Ovary (tissue), 3 donors: ENCODE results near the gene RANBP6.
"Not testable (repeated sequence)": the region's sequence is repeated elsewhere in the genome, so short reads cannot be mapped to it uniquely, and the experiment has no call there.

ENCODE experiments used
- CTCF ChIP-seq, 3 donors: fragments of 450-650 bp in 2 of 3; fragments of 200-600 bp in 1 of 3; IDR thresholded peaks; one replicate each; pipeline versions ENCODE4 v1.5.1 to v1.8.0; 2016 to 2022; ENCODE audit warnings: antibody characterized with exemption in 3 of 3, mild to moderate bottlenecking in 1 of 3
- POLR2A ChIP-seq: fragments of 450-650 bp; IDR thresholded peaks from one replicate; pipeline ENCODE4 v1.6.1; 2017; ENCODE audit warnings: antibody characterized with exemption, mild to moderate bottlenecking, moderate library complexity
- donor health status: DM: no; HTN: no; CAD: no.

DNA sequence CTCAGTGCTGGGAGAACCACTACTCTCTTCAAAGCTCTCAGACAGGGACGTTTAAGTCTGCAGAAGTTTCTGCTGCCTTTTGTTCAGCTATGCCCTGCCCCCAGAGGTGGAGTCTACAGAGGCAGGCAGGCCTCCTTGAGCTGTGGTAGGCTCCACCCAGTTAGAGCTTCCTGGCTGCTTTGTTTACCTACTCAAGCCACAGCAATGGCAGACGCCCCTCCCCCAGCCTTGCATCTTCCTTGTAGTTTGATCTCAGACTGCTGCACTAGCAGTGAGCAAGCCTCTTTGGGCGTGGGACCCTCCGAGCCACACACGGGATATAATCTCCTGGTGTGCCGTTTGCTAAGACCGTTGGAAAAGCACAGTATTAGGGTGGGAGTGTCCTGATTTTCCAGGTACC is 47.7 kb upstream of the RANBP6 start:
- TF ChIP-seq CTCF (IDR thresholded peaks at IDR 0.05); POLR2A: not testable (repeated sequence)
